HepG2 (cell line): Measurements from ENCODE around the gene PRR29. TPM values are rescaled to one million over a fixed set of nuclear protein-coding genes. Genes with fewer than 3 reads are reported as not detected.
A peak's percentile ranks its signal among the peaks of the same experiment; 100 is the strongest.

Source experiments
- ATAC-seq: fragments of 200-7000 bp; cut with Tn5 transposase; 3 replicates; pipeline ENCODE4 v1.9.1; 2020; ENCODE audit warnings: mild to moderate bottlenecking, moderate library complexity
- BruUV-seq: library from RNA; stranded (reverse); fragments of 400-500 nt; replicated peaks from 2 replicates; lab custom pipeline; 2021; lab: Mats Ljungman, UMichigan
- CTCF ChIA-PET: fragments of 300-600 bp; formaldehyde crosslinking; extraction: SDS; loops from one replicate; lab custom pipeline; 2021; ENCODE audit warnings: low total read pairs, inconsistent platforms, low intra/inter-chr PET ratio; lab: Yijun Ruan, JAX
- POLR2A ChIA-PET: fragments of 350-600 bp; sonication (Branson Sonifier 250); formaldehyde crosslinking; loops from one replicate; lab custom pipeline; 2020; ENCODE audit warnings: antibody characterized with exemption, inconsistent platforms; lab: Yijun Ruan, JAX
- DNase-seq: peaks from one replicate; pipeline ENCODE4 v3.0.0-alpha.2; 2015; ENCODE audit warnings: low spot score
- FAIRE-seq: peaks from 3 replicates; lab custom pipeline; 2011; peaks lifted over from hg19 to GRCh38; lab: Jason Lieb, UNC
- H2AFZ ChIP-seq: one replicate; pipeline ENCODE4 v1.6.1; 2011; ENCODE audit warnings: low read length, inconsistent platforms
- H3K27ac ChIP-seq: fragments of 300-600 bp; 3 replicates; pipeline ENCODE4 v1.8.0; 2011; ENCODE audit warnings: mixed run types, mild to moderate bottlenecking, mixed read lengths, low read length, inconsistent platforms; ENCODE audit not compliant: insufficient read depth; ENCODE audit errors: extremely low read length
- H3K27me3 ChIP-seq, 2 experiments: fragments of 200-600 bp in 1 of 2; 2 replicates in 1 of 2; 3 replicates in 1 of 2; pipeline versions ENCODE4 v1.6.0 to v1.8.0; 2011; ENCODE audit warnings: low read length in 2 of 2, mild to moderate bottlenecking in 2 of 2, moderate library complexity in 2 of 2, inconsistent platforms in 1 of 2; ENCODE audit not compliant: insufficient read depth in 2 of 2, control insufficient read depth in 1 of 2
- H3K36me3 ChIP-seq, 2 experiments: fragments of 200-600 bp in 1 of 2; replicated peaks in 1 of 2; 2 replicates in 1 of 2; 3 replicates in 1 of 2; pipeline versions ENCODE4 v1.5.1 to v1.8.0; 2011; ENCODE audit warnings: low read length in 2 of 2, inconsistent platforms in 1 of 2; ENCODE audit not compliant: insufficient read depth in 2 of 2, control insufficient read depth in 1 of 2
- H3K4me1 ChIP-seq: 2 replicates; pipeline ENCODE4 v1.5.1; 2012; ENCODE audit warnings: low read length, inconsistent platforms; ENCODE audit not compliant: insufficient read depth
- H3K4me2 ChIP-seq: 2 replicates; pipeline ENCODE4 v1.6.0; 2011; ENCODE audit warnings: low read depth, low read length, inconsistent platforms
- H3K4me3 ChIP-seq, 3 experiments: fragments of 200-600 bp in 1 of 3; sonication (generic), shearing (Covaris generic) in 1 of 3; replicated peaks in 1 of 3; 2 replicates each; pipeline ENCODE4 v1.5.1; 2011 to 2016; ENCODE audit warnings: low read length in 3 of 3, inconsistent platforms in 2 of 3, low read depth in 2 of 3, mild to moderate bottlenecking in 2 of 3, control low read depth in 1 of 3, mixed read lengths in 1 of 3; ENCODE audit not compliant: insufficient read depth in 1 of 3
- H3K79me2 ChIP-seq: one replicate; pipeline ENCODE4 v1.6.1; 2011; ENCODE audit warnings: low read length, inconsistent platforms; ENCODE audit not compliant: insufficient read depth
- H3K9ac ChIP-seq: 2 replicates; pipeline ENCODE4 v1.6.0; 2011; ENCODE audit warnings: mild to moderate bottlenecking, low read depth, low read length, inconsistent platforms; ENCODE audit not compliant: insufficient read depth
- H3K9me3 ChIP-seq: 2 replicates; pipeline ENCODE4 v1.5.1; 2012; ENCODE audit warnings: mild to moderate bottlenecking, low read length
- H4K20me1 ChIP-seq: 2 replicates; pipeline ENCODE4 v1.6.0; 2011; ENCODE audit warnings: inconsistent platforms, mild to moderate bottlenecking, low read length, moderate library complexity; ENCODE audit not compliant: insufficient read depth
- CREB1 ChIP-seq, 2 experiments: fragments of 450-650 bp in 1 of 2; IDR thresholded peaks; 2 replicates each; pipeline ENCODE4 v1.6.1; 2016 to 2017; ENCODE audit warnings: control low read depth in 1 of 2, mild to moderate bottlenecking in 1 of 2, missing compliant biosample characterization in 1 of 2, missing genetic modification characterization in 1 of 2
- DNMT3B ChIP-seq: conservative IDR thresholded peaks from 2 replicates; pipeline ENCODE4 v1.6.1; 2016; ENCODE audit warnings: missing biosample characterization, control low read depth
- FOSL1 ChIP-seq: sonication (generic); formaldehyde crosslinking; IDR thresholded peaks from 2 replicates; pipeline ENCODE4 v1.9.0; 2021; ENCODE audit warnings: missing genetic modification reagents, borderline replicate concordance
- HOXA5 ChIP-seq: sonication (generic); formaldehyde crosslinking; IDR thresholded peaks from 2 replicates; pipeline ENCODE4 v1.4.0; 2020; ENCODE audit warnings: missing genetic modification reagents
- MBD4 ChIP-seq: IDR thresholded peaks from 2 replicates; pipeline ENCODE4 v1.6.1; 2012; ENCODE audit warnings: low read length, inconsistent platforms, borderline replicate concordance
- MED1 ChIP-seq: sonication (generic); formaldehyde crosslinking; IDR thresholded peaks from 2 replicates; pipeline ENCODE4 v1.4.0; 2020; ENCODE audit warnings: missing genetic modification reagents
- MTF1 ChIP-seq: sonication (generic); formaldehyde crosslinking; IDR thresholded peaks from 2 replicates; pipeline ENCODE4 v1.5.0; 2020; ENCODE audit warnings: missing genetic modification reagents
- POGZ ChIP-seq: sonication (generic); formaldehyde crosslinking; IDR thresholded peaks from 2 replicates; pipeline ENCODE4 v1.4.0; 2020; ENCODE audit warnings: mild to moderate bottlenecking, missing genetic modification reagents
- RAD51 ChIP-seq: fragments of 450-650 bp; IDR thresholded peaks from 2 replicates; pipeline ENCODE4 v1.6.1; 2016; ENCODE audit warnings: borderline replicate concordance
- RORA ChIP-seq: sonication (generic); formaldehyde crosslinking; IDR thresholded peaks from 2 replicates; pipeline ENCODE4 v1.5.0; 2020; ENCODE audit warnings: mild to moderate bottlenecking, missing genetic modification reagents, moderate library complexity
- TEAD2 ChIP-seq: sonication (generic); formaldehyde crosslinking; IDR thresholded peaks from 2 replicates; pipeline ENCODE4 v1.9.0; 2021; ENCODE audit warnings: missing genetic modification reagents
- U2AF2 ChIP-seq: fragments of 200-400 bp; formaldehyde crosslinking; IDR thresholded peaks from 2 replicates; pipeline ENCODE4 v1.6.1; 2017; ENCODE audit warnings: low read depth, mild to moderate bottlenecking, low read length
- ZBTB42 ChIP-seq: sonication (generic); formaldehyde crosslinking; IDR thresholded peaks from 2 replicates; pipeline ENCODE4 v1.5.0; 2020; ENCODE audit warnings: mild to moderate bottlenecking, missing genetic modification reagents
- ZKSCAN5 ChIP-seq: sonication (generic); formaldehyde crosslinking; IDR thresholded peaks from 2 replicates; pipeline ENCODE4 v1.5.1; 2020; ENCODE audit warnings: mild to moderate bottlenecking, missing genetic modification reagents
- ZNF546 ChIP-seq: sonication (generic); formaldehyde crosslinking; conservative IDR thresholded peaks from 2 replicates; pipeline ENCODE4 v1.8.1; 2023; ENCODE audit warnings: mild to moderate bottlenecking, missing genetic modification reagents
- ZNF556 ChIP-seq: sonication (generic); formaldehyde crosslinking; IDR thresholded peaks from 2 replicates; pipeline ENCODE4 v1.4.0; 2020; ENCODE audit warnings: mild to moderate bottlenecking, missing genetic modification reagents, borderline replicate concordance
- ZNF781 ChIP-seq: sonication (generic); formaldehyde crosslinking; IDR thresholded peaks from 2 replicates; pipeline ENCODE4 v1.5.1; 2020; ENCODE audit warnings: borderline replicate concordance, mild to moderate bottlenecking, missing genetic modification reagents; ENCODE audit errors: not compliant biosample characterization
- ZZZ3 ChIP-seq: sonication (generic); formaldehyde crosslinking; IDR thresholded peaks from 2 replicates; pipeline ENCODE4 v1.4.0; 2020; ENCODE audit warnings: missing genetic modification reagents, mild to moderate bottlenecking, borderline replicate concordance
- WGBS: methylation state at CpG from one replicate; pipeline ENCODE4 v1.1.6; 2017; ENCODE audit warnings: low lambda C conversion rate; 5-methylcytosine and 5-hydroxymethylcytosine counted together
- in situ Hi-C: cut with HindIII; loops from 2 replicates; pipeline ENCODE4 v1.10.0; 2017; ENCODE audit warnings: low pct_unique_long_range_greater_than_20kb; ENCODE audit not compliant: extremely low pct_ligation_motif_present
- intact Hi-C: fragments of 100-400 bp; cut with micrococcal nuclease; formaldehyde crosslinking; loops from one replicate; pipeline ENCODE4 v1.10.0; 2022; ENCODE audit not compliant: unreplicated experiment
- polyA plus RNA-seq, 8 experiments: library from polyadenylated mRNA; depleted of rRNA in 3 of 8; stranded (reverse) in 7 of 8; unstranded in 1 of 8; fragments of >200 nt; fragmentation: Illumina TruSeq in 4 of 8; extraction: Trizol in 4 of 8; gene quantifications; 2 replicates each; pipeline versions ENCODE4 v1.2.1 to v1.2.3, GENCODE V29; 2011 to 2016; ENCODE audit warnings: low read depth in 4 of 8, missing spikeins in 1 of 8, mixed read lengths in 1 of 8; ENCODE audit not compliant: insufficient read depth in 1 of 8
- total RNA-seq, 5 experiments: library from RNA; depleted of rRNA; stranded (reverse); fragments of >200 nt; fragmentation: Illumina TruSeq; extraction: Trizol; gene quantifications; 2 replicates each; pipeline ENCODE4 v1.2.3, GENCODE V29; 2016; ENCODE audit warnings: low read depth in 1 of 5
- TF ChIP-seq, protein P1 (sequence below): sonication (generic); formaldehyde crosslinking; IDR thresholded peaks from 2 replicates; pipeline ENCODE4 v1.9.0; 2021; ENCODE audit warnings: missing genetic modification reagents, mild to moderate bottlenecking, borderline replicate concordance
- TF ChIP-seq, protein P2 (sequence below): fragments of 450-650 bp; IDR thresholded peaks from 2 replicates; pipeline ENCODE4 v1.6.1; 2016

The PRR29 gene
- total and polyA plus RNA-seq, 2 of the 13 experiments (the other 11 are each of a cell fraction or from before 2014, with no cell fraction given) = 0.07 to 0.20 TPM

DNA sequence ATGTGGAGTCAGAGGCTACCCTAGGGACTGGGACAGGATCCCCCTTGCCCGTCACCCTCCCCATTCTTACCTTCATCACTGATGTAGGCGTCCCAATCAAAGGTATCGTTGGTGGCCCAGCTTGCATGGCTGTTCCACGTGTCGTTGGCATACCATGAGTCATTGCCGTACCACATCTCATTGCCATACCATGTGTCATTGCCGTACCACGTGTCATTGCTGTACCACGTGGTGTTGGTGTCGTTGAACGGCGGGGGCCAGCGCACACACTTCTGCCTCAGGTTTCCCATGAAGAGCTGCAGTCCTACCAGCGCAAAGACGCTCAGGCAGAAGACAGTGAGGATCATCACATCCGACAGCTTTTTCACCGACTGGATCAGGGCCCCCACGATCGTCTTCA is 30.2 kb upstream of the PRR29 start (continued):
- TF ChIP-seq, protein P1, sequence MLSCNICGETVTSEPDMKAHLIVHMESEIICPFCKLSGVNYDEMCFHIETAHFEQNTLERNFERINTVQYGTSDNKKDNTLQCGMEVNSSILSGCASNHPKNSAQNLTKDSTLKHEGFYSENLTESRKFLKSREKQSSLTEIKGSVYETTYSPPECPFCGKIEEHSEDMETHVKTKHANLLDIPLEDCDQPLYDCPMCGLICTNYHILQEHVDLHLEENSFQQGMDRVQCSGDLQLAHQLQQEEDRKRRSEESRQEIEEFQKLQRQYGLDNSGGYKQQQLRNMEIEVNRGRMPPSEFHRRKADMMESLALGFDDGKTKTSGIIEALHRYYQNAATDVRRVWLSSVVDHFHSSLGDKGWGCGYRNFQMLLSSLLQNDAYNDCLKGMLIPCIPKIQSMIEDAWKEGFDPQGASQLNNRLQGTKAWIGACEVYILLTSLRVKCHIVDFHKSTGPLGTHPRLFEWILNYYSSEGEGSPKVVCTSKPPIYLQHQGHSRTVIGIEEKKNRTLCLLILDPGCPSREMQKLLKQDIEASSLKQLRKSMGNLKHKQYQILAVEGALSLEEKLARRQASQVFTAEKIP (CRISPR knock-in tag) = no peak
- TF ChIP-seq ZKSCAN5 (CRISPR knock-in tag) = no peak
- TF ChIP-seq FOSL1 (CRISPR knock-in tag) = no peak
- TF ChIP-seq, protein P2, sequence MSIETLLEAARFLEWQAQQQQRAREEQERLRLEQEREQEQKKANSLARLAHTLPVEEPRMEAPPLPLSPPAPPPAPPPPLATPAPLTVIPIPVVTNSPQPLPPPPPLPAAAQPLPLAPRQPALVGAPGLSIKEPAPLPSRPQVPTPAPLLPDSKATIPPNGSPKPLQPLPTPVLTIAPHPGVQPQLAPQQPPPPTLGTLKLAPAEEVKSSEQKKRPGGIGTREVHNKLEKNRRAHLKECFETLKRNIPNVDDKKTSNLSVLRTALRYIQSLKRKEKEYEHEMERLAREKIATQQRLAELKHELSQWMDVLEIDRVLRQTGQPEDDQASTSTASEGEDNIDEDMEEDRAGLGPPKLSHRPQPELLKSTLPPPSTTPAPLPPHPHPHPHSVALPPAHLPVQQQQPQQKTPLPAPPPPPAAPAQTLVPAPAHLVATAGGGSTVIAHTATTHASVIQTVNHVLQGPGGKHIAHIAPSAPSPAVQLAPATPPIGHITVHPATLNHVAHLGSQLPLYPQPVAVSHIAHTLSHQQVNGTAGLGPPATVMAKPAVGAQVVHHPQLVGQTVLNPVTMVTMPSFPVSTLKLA = peak; percentile 99
- TF ChIP-seq CREB1 (IDR thresholded peaks at IDR 0.05) = peak; percentile 42; the same call in 1 of the 2 replicates
- TF ChIP-seq CREB1 (CRISPR knock-in tag; IDR thresholded peaks at IDR 0.05) = no peak
- peak; percentile 76; the same call in 1 of the 2 replicates for TF ChIP-seq RAD51
- no peak for TF ChIP-seq MBD4
- TF ChIP-seq ZNF546 = no peak
- TF ChIP-seq HOXA5 (CRISPR knock-in tag) = no peak
- no peak for TF ChIP-seq DNMT3B
- TF ChIP-seq ZZZ3 = no peak
- no peak for TF ChIP-seq POGZ (CRISPR knock-in tag)

DNA sequence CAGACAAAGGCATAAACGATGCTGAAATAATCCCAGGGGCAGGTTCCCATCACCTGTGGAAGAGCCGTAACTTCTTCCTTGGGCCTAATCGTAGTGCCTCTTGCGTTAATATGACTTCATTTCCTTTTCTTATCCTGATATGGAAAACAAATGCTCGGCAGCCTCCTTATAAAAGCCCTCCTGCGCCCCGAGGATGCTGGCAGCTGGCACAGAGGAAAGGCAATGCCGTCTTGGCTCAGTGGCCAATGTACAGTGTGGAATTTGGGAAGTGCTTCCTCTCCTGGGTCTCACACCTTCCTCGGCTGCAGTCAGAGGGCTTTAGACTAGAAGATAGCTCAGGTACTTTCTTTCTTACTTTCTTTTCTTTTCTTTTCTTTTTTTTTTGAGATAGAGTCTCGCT is 28.9 kb upstream of the PRR29 start:
- no peak overlapping the region for H3K4me3 ChIP-seq
- ChIA-PET CTCF (no interaction called here), POLR2A (no interaction called here)
- no peaks in the 10 kb centered on the region for H3K4me1 ChIP-seq
- no peak overlapping the region for H3K27ac ChIP-seq
- DNase-seq (no peak), FAIRE-seq (no peak), ATAC-seq (no peak)
- no peaks in the 10 kb centered on the region for H3K9me3 ChIP-seq
- no peaks in the 10 kb centered on the region for H3K79me2 ChIP-seq
- peaks cover 3 to 36% of the 10 kb centered on the region in 2 experiments; a peak in 4 of 5 replicates for H3K27me3 ChIP-seq
- intact Hi-C loops = no loop called here
- H2AFZ ChIP-seq = no peak overlapping the region
- H3K36me3 ChIP-seq = no peaks in the 10 kb centered on the region
- H4K20me1 ChIP-seq = no peaks in the 10 kb centered on the region
- no peak overlapping the region for H3K9ac ChIP-seq
- in situ Hi-C loops = no loop called here
- WGBS = 40% methylated on average over 10 of the region's 10 CpGs
- no TSS peak for BruUV-seq
- no peak overlapping the region for H3K4me2 ChIP-seq
- TF ChIP-seq TEAD2 (CRISPR knock-in tag) = no peak
- no peak for TF ChIP-seq U2AF2
- TF ChIP-seq ZBTB42 (CRISPR knock-in tag) = no peak
- TF ChIP-seq ZNF781 (CRISPR knock-in tag) = no peak
- no peak for TF ChIP-seq MTF1 (CRISPR knock-in tag)
- TF ChIP-seq ZNF556 (CRISPR knock-in tag) = no peak
- no peak for TF ChIP-seq RORA (CRISPR knock-in tag)
- no peak for TF ChIP-seq MED1 (CRISPR knock-in tag)
